ENCODE results near the gene PIK3C3.

PIK3C3 gene

GRCh38 chr18:41959045-41959444 is 4.0 kb downstream of the PIK3C3 start:
- DNase-seq (ENCODE audit: extremely low read depth, low read depth) = no peak
- TF ChIP-seq, protein P1, sequence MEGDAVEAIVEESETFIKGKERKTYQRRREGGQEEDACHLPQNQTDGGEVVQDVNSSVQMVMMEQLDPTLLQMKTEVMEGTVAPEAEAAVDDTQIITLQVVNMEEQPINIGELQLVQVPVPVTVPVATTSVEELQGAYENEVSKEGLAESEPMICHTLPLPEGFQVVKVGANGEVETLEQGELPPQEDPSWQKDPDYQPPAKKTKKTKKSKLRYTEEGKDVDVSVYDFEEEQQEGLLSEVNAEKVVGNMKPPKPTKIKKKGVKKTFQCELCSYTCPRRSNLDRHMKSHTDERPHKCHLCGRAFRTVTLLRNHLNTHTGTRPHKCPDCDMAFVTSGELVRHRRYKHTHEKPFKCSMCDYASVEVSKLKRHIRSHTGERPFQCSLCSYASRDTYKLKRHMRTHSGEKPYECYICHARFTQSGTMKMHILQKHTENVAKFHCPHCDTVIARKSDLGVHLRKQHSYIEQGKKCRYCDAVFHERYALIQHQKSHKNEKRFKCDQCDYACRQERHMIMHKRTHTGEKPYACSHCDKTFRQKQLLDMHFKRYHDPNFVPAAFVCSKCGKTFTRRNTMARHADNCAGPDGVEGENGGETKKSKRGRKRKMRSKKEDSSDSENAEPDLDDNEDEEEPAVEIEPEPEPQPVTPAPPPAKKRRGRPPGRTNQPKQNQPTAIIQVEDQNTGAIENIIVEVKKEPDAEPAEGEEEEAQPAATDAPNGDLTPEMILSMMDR (IDR thresholded peaks at IDR 0.05; ENCODE audit: low read depth, low read length, missing control alignments) = no peak

DNA sequence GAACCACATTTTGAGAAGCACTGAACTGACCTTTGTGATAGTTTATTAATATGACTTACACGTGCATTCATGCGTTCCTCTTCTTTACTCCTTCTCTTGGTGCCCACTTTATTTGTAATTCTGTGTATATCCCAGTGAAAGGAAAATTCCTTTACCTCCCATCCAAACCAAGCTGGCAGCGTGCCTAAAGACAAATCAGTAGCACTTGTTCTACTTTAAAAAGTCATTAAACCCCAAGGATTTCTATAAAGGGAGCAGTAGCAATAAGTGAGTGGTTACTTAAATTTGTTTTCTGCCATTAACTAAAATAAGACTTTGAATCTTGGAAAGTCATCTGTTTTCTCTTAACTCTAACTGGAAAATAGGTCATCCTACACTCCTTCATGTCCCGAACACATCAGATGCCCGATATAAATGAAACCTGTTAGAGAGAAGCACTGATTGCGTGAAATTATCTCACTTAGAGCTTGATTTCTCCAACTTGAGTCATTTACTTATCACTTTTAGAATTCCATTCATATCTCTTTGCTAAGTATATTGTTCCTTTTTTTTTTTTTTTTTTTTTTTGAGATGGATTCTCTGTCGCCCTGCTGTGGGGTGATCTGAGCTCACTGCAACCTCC is 10.7 kb downstream of the PIK3C3 start:
- DNase-seq (ENCODE audit: extremely low read depth, low read depth) = peak; percentile 21
- TF ChIP-seq, protein P1 (IDR thresholded peaks at IDR 0.05; ENCODE audit: low read depth, low read length, missing control alignments) = no peak
- no peak overlapping the region for H3K4me3 ChIP-seq (replicated peaks; ENCODE audit: low read depth, low read length)

More at GRCh38 chr18:41959045-41959444, 4.0 kb downstream of the PIK3C3 start:
- no peak overlapping the region for H3K4me3 ChIP-seq (replicated peaks; ENCODE audit: low read depth, low read length)

GRCh38 chr18:41966943-41967342 is 11.9 kb downstream of the PIK3C3 start:
- TF ChIP-seq, protein P1 (IDR thresholded peaks at IDR 0.05; ENCODE audit: low read depth, low read length, missing control alignments) = no peak
- no peak overlapping the region for H3K4me3 ChIP-seq (replicated peaks; ENCODE audit: low read depth, low read length)
- DNase-seq (ENCODE audit: extremely low read depth, low read depth) = no peak

GRCh38 chr18:41967680-41968079 is 12.6 kb downstream of the PIK3C3 start:
- no peak for DNase-seq (ENCODE audit: extremely low read depth, low read depth)
- TF ChIP-seq, protein P1 (IDR thresholded peaks at IDR 0.05; ENCODE audit: low read depth, low read length, missing control alignments) = no peak
- no peak overlapping the region for H3K4me3 ChIP-seq (replicated peaks; ENCODE audit: low read depth, low read length)

- no peak overlapping the region for H3K4me3 ChIP-seq (replicated peaks; ENCODE audit: low read depth, low read length)
- TF ChIP-seq, protein P1 (IDR thresholded peaks at IDR 0.05; ENCODE audit: low read depth, low read length, missing control alignments) = no peak
- no peak for DNase-seq (ENCODE audit: extremely low read depth, low read depth)
Observed at GRCh38 chr18:41969881-41970280, 14.8 kb downstream of the PIK3C3 start.

GRCh38 chr18:41972067-41972925 is 17.3 kb downstream of the PIK3C3 start:
- DNase-seq (ENCODE audit: extremely low read depth, low read depth) = no peak
- no peak overlapping the region for H3K4me3 ChIP-seq (replicated peaks; ENCODE audit: low read depth, low read length)
- TF ChIP-seq, protein P1 (IDR thresholded peaks at IDR 0.05; ENCODE audit: low read depth, low read length, missing control alignments) = no peak
